ELF-1 (cell line): ENCODE data around the gene CTRB1.
"Not testable (repeated sequence)": the region's sequence is repeated elsewhere in the genome, so short reads cannot be mapped to it uniquely, and the experiment has no call there.

Experiments used
- DNase-seq: peaks from one replicate; pipeline ENCODE4 v3.0.0-alpha.2; 2016; ENCODE audit warnings: low read depth, low spot score

CTRB1 gene

GRCh38 chr16:75271441-75272096 is 52.8 kb downstream of the CTRB1 start:
- no peak for DNase-seq

DNA sequence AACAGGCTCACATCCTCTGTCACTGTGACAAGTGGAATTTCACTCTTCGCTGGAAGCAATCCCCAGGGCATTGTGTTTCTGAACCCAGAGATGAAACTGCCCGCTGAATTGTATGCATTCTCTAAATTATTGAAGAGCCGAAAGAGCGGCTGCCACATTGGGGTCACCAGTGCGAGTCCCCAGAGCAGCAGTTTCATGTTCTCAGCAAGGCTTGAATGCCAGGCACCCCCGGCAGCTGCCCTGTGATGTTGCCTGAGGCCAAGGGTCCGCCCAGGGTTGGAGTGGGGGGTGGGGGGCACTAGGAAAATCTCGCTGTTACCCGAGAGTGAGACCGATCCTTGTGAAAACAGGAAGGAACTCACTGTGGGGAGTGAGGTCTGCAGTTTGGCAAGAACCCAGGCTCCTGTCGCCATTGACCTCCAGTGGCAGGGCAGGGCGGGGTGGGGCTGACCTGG is 53.3 kb downstream of the CTRB1 start:
- DNase-seq, result peak; percentile 77

DNA sequence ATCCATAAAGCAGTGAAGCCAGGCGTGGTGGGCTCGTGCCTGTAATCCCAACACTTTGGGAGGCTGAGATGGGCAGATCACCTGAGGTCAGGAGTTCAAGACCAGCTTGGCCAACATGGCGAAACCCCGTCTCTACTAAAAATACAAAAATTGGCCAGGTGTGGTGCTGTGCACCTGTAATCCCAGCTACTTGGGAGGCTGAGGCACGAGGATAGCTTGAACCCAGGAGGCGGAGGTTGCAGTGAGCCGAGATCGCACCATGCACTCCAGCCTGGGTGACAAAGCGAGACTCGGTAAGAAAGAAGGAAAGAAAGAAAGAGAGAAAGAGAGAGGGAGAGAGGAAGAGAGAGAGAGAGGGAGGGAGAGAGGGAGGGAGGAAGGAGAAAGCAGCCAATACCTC is 53.8 kb downstream of the CTRB1 start:
- not testable (repeated sequence) for DNase-seq

- DNase-seq, result no peak
Observed at GRCh38 chr16:75273054-75273925, 54.5 kb downstream of the CTRB1 start.
